Endothelial cell of umbilical vein (primary cell): ENCODE measurements around the gene AUTS2. TPM values are rescaled to one million over a fixed set of nuclear protein-coding genes. Genes with fewer than 3 reads are reported as not detected.

Experiments used
- BruUV-seq: library from RNA; stranded (reverse); fragments of 400-500 nt; replicated peaks from 2 replicates; lab custom pipeline; 2021; lab: Mats Ljungman, UMichigan
- CTCF ChIA-PET: fragments of 300-600, 350-600 bp; sonication (Branson Sonifier 250); formaldehyde crosslinking; loops from one replicate; lab custom pipeline; 2021; ENCODE audit warnings: antibody characterized with exemption, inconsistent platforms; lab: Charles Lee
- POLR2A ChIA-PET: fragments of 300-600, 350-600 bp; sonication (Branson Sonifier 250); formaldehyde crosslinking; loops from one replicate; lab custom pipeline; 2021; ENCODE audit warnings: antibody characterized with exemption, inconsistent platforms; lab: Charles Lee
- DNase-seq: peaks from one replicate; pipeline ENCODE4 v3.0.0-alpha.2; 2011; ENCODE audit warnings: low read depth, low spot score
- FAIRE-seq: peaks from 2 replicates; lab custom pipeline; 2011; peaks lifted over from hg19 to GRCh38; lab: Jason Lieb, UNC
- H2AFZ ChIP-seq: 2 replicates; pipeline ENCODE4 v1.6.0; 2012; ENCODE audit warnings: low read depth, low read length, control low read depth, inconsistent platforms
- H3K27ac ChIP-seq: 2 replicates; pipeline ENCODE4 v1.5.1; 2011; ENCODE audit warnings: low read depth, mild to moderate bottlenecking, control low read depth, low read length, moderate library complexity; ENCODE audit not compliant: insufficient read depth
- H3K27me3 ChIP-seq, 2 experiments: 2 replicates each; pipeline versions ENCODE4 v1.6.0 to v1.6.1; 2011; ENCODE audit warnings: low read length in 2 of 2, mixed read lengths in 1 of 2; ENCODE audit not compliant: control insufficient read depth in 2 of 2, insufficient read depth in 2 of 2
- H3K36me3 ChIP-seq, 2 experiments: 2 replicates in 1 of 2; 3 replicates in 1 of 2; pipeline ENCODE4 v1.5.1; 2011; ENCODE audit warnings: low read length in 2 of 2, mild to moderate bottlenecking in 1 of 2, moderate library complexity in 1 of 2; ENCODE audit not compliant: control insufficient read depth in 2 of 2, insufficient read depth in 2 of 2; ENCODE audit errors: extremely low read depth in 1 of 2
- H3K4me1 ChIP-seq: 3 replicates; pipeline ENCODE4 v1.5.1; 2011; ENCODE audit warnings: mild to moderate bottlenecking, low read length; ENCODE audit not compliant: control insufficient read depth, insufficient read depth; ENCODE audit errors: extremely low read depth
- H3K4me2 ChIP-seq: 2 replicates; pipeline ENCODE4 v1.6.1; 2011; ENCODE audit warnings: low read length, control low read depth, mixed read lengths; ENCODE audit not compliant: insufficient read depth
- H3K4me3 ChIP-seq, 3 experiments: fragments of 200-600 bp in 1 of 3; sonication (generic), shearing (Covaris generic) in 1 of 3; replicated peaks in 1 of 3; 2 replicates each; pipeline ENCODE4 v1.5.1; 2011 to 2016; ENCODE audit warnings: control low read depth in 3 of 3, low read length in 3 of 3, mild to moderate bottlenecking in 2 of 3, inconsistent platforms in 1 of 3, low read depth in 1 of 3, moderate library complexity in 1 of 3; ENCODE audit not compliant: insufficient read depth in 1 of 3
- H3K79me2 ChIP-seq: 2 replicates; pipeline ENCODE4 v1.6.0; 2012; ENCODE audit warnings: low read length, inconsistent platforms; ENCODE audit not compliant: control insufficient read depth, insufficient read depth
- H3K9ac ChIP-seq: replicated peaks from 2 replicates; pipeline ENCODE3; 2011; ENCODE audit warnings: low read length, control low read depth; ENCODE audit not compliant: insufficient read depth; ENCODE audit errors: extremely low read depth
- H3K9me1 ChIP-seq: replicated peaks from 3 replicates; pipeline ENCODE4 v1.6.0; 2011; ENCODE audit warnings: mild to moderate bottlenecking, low read length; ENCODE audit not compliant: control insufficient read depth, insufficient read depth; ENCODE audit errors: extremely low read depth
- H3K9me3 ChIP-seq: replicated peaks from 2 replicates; pipeline ENCODE4 v1.5.1; 2012; ENCODE audit warnings: low read length, inconsistent platforms; ENCODE audit not compliant: control insufficient read depth, insufficient read depth
- H4K20me1 ChIP-seq: replicated peaks from 2 replicates; pipeline ENCODE3; 2011; ENCODE audit warnings: mild to moderate bottlenecking, low read length; ENCODE audit not compliant: control insufficient read depth, insufficient read depth; ENCODE audit errors: extremely low read depth
- EZH2 ChIP-seq: IDR thresholded peaks from 2 replicates; pipeline ENCODE4 v1.6.1; 2012; ENCODE audit warnings: borderline replicate concordance, low read depth, mild to moderate bottlenecking, moderate library complexity, low read length, inconsistent platforms; ENCODE audit not compliant: severe bottlenecking
- GATA2 ChIP-seq: IDR thresholded peaks from 2 replicates; pipeline ENCODE4 v1.7.0; 2011; ENCODE audit warnings: low read depth, mild to moderate bottlenecking, moderate library complexity, mixed read lengths, low read length; ENCODE audit not compliant: insufficient read length, insufficient read depth
- JUN ChIP-seq: IDR thresholded peaks from 2 replicates; pipeline ENCODE4 v1.6.1; 2011; ENCODE audit warnings: borderline replicate concordance, low read depth; ENCODE audit not compliant: insufficient read length, insufficient read depth
- MYC ChIP-seq: IDR thresholded peaks from one replicate; pipeline ENCODE4 v1.6.1; 2011; ENCODE audit warnings: mild to moderate bottlenecking, low read depth, low read length
- POLR2A ChIP-seq: IDR thresholded peaks from 2 replicates; pipeline ENCODE4 v1.6.1; 2012; ENCODE audit warnings: low read depth, mild to moderate bottlenecking, control low read depth, low read length
- dilution Hi-C: fragments of 300-500 bp; cut with MboI; formaldehyde crosslinking; loops from one replicate; pipeline ENCODE4 v1.15.0; 2019; ENCODE audit warnings: low sequenced_read_pairs; ENCODE audit not compliant: extremely low pct_ligation_motif_present
- intact Hi-C: fragments of 100-400 bp; cut with micrococcal nuclease; formaldehyde crosslinking; loops from one replicate; pipeline ENCODE4 v1.10.0; 2022
- polyA plus RNA-seq, 4 experiments: library from polyadenylated mRNA; depleted of rRNA in 3 of 4; stranded (reverse) in 3 of 4; unstranded in 1 of 4; fragments of >200 nt; gene quantifications; 2 replicates each; pipeline versions ENCODE4 v1.2.1 to v1.2.3, GENCODE V29; 2011 to 2012; ENCODE audit warnings: missing spikeins in 1 of 4
- total RNA-seq: library from RNA; stranded (reverse); gene quantifications from 2 replicates; pipeline ENCODE4 v1.2.3, GENCODE V29; 2021
- TF ChIP-seq, protein P1 (sequence below): IDR thresholded peaks from 2 replicates; pipeline ENCODE4 v1.6.1; 2011; ENCODE audit not compliant: insufficient read depth, insufficient read length

Gene AUTS2
- total and polyA plus RNA-seq, 2 donors (not counting 3 experiments of a cell fraction or from before 2014, with no cell fraction given), result 0.59 to 8.0 TPM

DNA sequence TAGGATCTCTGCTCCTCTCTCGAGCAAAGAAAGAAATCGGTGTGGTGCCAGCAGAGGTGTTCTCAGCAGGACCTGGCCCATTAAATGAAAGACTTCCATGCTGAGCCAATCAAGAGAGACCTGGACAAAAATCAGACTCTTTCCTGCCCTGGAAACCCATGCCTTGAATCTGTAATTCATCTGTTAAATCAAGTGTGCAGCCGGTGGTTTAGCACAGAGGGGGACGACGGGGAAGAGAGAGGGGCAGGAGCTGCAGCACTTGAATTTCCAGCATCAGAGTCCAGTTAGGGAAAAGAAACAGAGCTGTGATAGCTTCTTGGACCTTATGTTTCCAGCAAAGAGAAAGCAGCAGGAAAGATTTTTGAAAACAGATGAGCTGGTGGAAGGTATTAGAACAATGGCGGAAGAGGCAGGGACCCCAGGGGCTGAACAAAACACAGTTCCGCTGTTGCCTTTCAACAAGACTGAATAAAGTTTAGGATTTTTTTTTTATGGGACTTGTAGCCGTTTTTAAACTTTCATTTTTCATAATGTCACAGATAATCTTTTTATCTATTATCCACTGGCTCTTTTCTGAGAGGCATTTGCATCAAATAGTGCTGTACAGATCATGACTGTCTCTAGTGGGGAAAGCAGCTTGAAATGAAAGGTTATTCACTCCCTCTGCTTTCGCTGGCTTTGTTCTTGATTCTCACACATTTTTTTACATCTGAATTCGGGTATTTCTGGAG lies 990.1 kb downstream of the AUTS2 start:
- dilution Hi-C loops (no loop called here), intact Hi-C loops (no loop called here)
- Histone ChIP-seq H4K20me1 (no peaks in the 10 kb centered on the region), H3K27ac (no peak overlapping the region), H3K36me3 (no peaks in the 10 kb centered on the region), H3K79me2 (no peaks in the 10 kb centered on the region), H3K9me1 (no peaks in the 10 kb centered on the region), H3K4me3 (no peak overlapping the region), H3K9ac (no peak overlapping the region), H3K4me2 (no peak overlapping the region), H3K4me1 (no peaks in the 10 kb centered on the region), H3K9me3 (peaks cover 1% of the 10 kb centered on the region), H2AFZ (no peak overlapping the region), H3K27me3 (no peaks in the 10 kb centered on the region)
- ChIA-PET CTCF (no interaction called here), POLR2A (no interaction called here)
- DNase-seq (no peak), FAIRE-seq (no peak)
- no TSS peak for BruUV-seq
- no peak for TF ChIP-seq GATA2
- no peak for TF ChIP-seq MYC
- TF ChIP-seq EZH2, result no peak
- no peak for TF ChIP-seq JUN

DNA sequence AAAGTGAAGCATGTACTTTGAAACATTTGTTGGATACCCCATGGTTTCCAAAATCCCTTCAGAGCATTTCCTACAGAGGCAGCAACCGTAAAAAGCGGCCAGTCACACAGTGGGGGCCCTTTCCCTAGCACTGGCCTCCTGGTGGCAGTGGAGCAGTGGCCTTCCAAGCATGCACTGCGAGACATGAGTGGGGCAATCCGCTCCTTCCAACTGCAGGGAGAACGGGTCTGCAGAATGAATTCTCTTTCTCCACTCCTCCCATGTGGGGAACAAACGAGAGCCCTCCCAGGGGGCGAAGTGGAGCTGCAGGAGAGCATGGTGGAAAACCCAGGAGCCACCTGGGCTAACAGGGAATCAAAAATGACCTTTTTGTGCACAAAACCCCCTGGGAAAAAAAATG lies 990.7 kb downstream of the AUTS2 start:
- POLR2A ChIA-PET, result no interaction called here
- no peaks in the 10 kb centered on the region for H3K79me2 ChIP-seq
- H3K9me1 ChIP-seq, result no peaks in the 10 kb centered on the region
- no peaks in the 10 kb centered on the region for H3K36me3 ChIP-seq
- H3K4me1 ChIP-seq, result no peaks in the 10 kb centered on the region
- H2AFZ ChIP-seq, result no peak overlapping the region
- no peak overlapping the region for H3K4me2 ChIP-seq
- intact Hi-C loops (no loop called here), dilution Hi-C loops (no loop called here)
- FAIRE-seq (no peak), DNase-seq (no peak)
- peaks cover 1% of the 10 kb centered on the region for H3K9me3 ChIP-seq
- no peaks in the 10 kb centered on the region for H3K27me3 ChIP-seq
- TF ChIP-seq, protein P1, sequence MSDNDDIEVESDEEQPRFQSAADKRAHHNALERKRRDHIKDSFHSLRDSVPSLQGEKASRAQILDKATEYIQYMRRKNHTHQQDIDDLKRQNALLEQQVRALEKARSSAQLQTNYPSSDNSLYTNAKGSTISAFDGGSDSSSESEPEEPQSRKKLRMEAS, result no peak
- TF ChIP-seq POLR2A, result no peak
- no TSS peak for BruUV-seq
- no peak overlapping the region for H3K27ac ChIP-seq
- H4K20me1 ChIP-seq, result no peaks in the 10 kb centered on the region
- CTCF ChIA-PET, result no interaction called here
- H3K9ac ChIP-seq, result no peak overlapping the region
- H3K4me3 ChIP-seq, result no peak overlapping the region
